Mesenchymal stem cell (in vitro differentiated cells and primary cell): ENCODE data around the gene PIP5K1B.

Experiments used
- DNase-seq: peaks from one replicate; pipeline ENCODE4 v3.0.0-alpha.2; 2013
- H2AFZ ChIP-seq: one replicate; pipeline ENCODE4 v1.6.1; 2013; ENCODE audit warnings: low read depth, mild to moderate bottlenecking, control low read depth, inconsistent platforms, low read length, moderate library complexity
- H2AK5ac ChIP-seq: 2 replicates; pipeline ENCODE4 v1.6.1; 2013; ENCODE audit warnings: low read length, moderate library complexity, mild to moderate bottlenecking, inconsistent platforms; ENCODE audit not compliant: severe bottlenecking
- H2BK120ac ChIP-seq: one replicate; pipeline ENCODE4 v1.6.1; 2013; ENCODE audit warnings: low read depth, mild to moderate bottlenecking, inconsistent platforms, low read length, moderate library complexity
- H2BK12ac ChIP-seq, 2 experiments: one replicate each; pipeline ENCODE4 v1.6.1; 2013; ENCODE audit warnings: inconsistent platforms in 2 of 2, low read length in 2 of 2, mild to moderate bottlenecking in 2 of 2, moderate library complexity in 2 of 2, control low read depth in 1 of 2
- H2BK15ac ChIP-seq: one replicate; pipeline ENCODE4 v1.6.1; 2013; ENCODE audit warnings: mild to moderate bottlenecking, low read depth, inconsistent platforms; ENCODE audit not compliant: poor library complexity, severe bottlenecking
- H2BK5ac ChIP-seq: 2 replicates; pipeline ENCODE4 v1.6.1; 2013; ENCODE audit warnings: low read depth, mild to moderate bottlenecking, low read length, control low read depth, inconsistent platforms; ENCODE audit not compliant: poor library complexity, severe bottlenecking
- H3K14ac ChIP-seq, 2 experiments: one replicate each; pipeline ENCODE4 v1.6.1; 2013; ENCODE audit warnings: inconsistent platforms in 2 of 2, low read length in 2 of 2, control low read depth in 1 of 2, mild to moderate bottlenecking in 1 of 2, moderate library complexity in 1 of 2
- H3K18ac ChIP-seq, 2 experiments: one replicate each; pipeline ENCODE4 v1.6.1; 2013; ENCODE audit warnings: inconsistent platforms in 2 of 2, low read length in 2 of 2, control low read depth in 1 of 2, low read depth in 1 of 2, mild to moderate bottlenecking in 1 of 2
- H3K23ac ChIP-seq, 2 experiments: one replicate each; pipeline ENCODE4 v1.6.1; 2013; ENCODE audit warnings: inconsistent platforms in 2 of 2, low read length in 2 of 2, mild to moderate bottlenecking in 2 of 2, moderate library complexity in 2 of 2, control low read depth in 1 of 2
- H3K27ac ChIP-seq: 2 replicates; pipeline ENCODE4 v1.5.1; 2013; ENCODE audit warnings: mild to moderate bottlenecking, moderate library complexity, low read length, control low read depth, inconsistent platforms; ENCODE audit not compliant: poor library complexity, severe bottlenecking
- H3K27me3 ChIP-seq, 2 experiments: 2 replicates each; pipeline versions ENCODE4 v1.6.1 to v1.7.0; 2013; ENCODE audit warnings: low read length in 2 of 2, mild to moderate bottlenecking in 2 of 2, moderate library complexity in 2 of 2, control low read depth in 1 of 2, inconsistent platforms in 1 of 2; ENCODE audit not compliant: control insufficient read depth in 1 of 2, insufficient read depth in 1 of 2
- H3K36me3 ChIP-seq, 2 experiments: 2 replicates each; pipeline versions ENCODE4 v1.6.1 to v1.7.0; 2013; ENCODE audit warnings: low read length in 2 of 2, control low read depth in 1 of 2, inconsistent platforms in 1 of 2, low read depth in 1 of 2, mild to moderate bottlenecking in 1 of 2; ENCODE audit not compliant: insufficient read depth in 2 of 2, control insufficient read depth in 1 of 2
- H3K4ac ChIP-seq, 2 experiments: one replicate each; pipeline ENCODE4 v1.6.1; 2013; ENCODE audit warnings: inconsistent platforms in 2 of 2, low read length in 2 of 2, mild to moderate bottlenecking in 2 of 2, moderate library complexity in 2 of 2, control low read depth in 1 of 2, low read depth in 1 of 2
- H3K4me1 ChIP-seq: 2 replicates; pipeline ENCODE4 v1.6.1; 2013; ENCODE audit warnings: low read depth, low read length, control low read depth; ENCODE audit not compliant: control insufficient read depth, insufficient read depth
- H3K4me2 ChIP-seq: 2 replicates; pipeline ENCODE4 v1.6.1; 2013; ENCODE audit warnings: low read length, mild to moderate bottlenecking, inconsistent platforms; ENCODE audit not compliant: poor library complexity, severe bottlenecking
- H3K4me3 ChIP-seq, 2 experiments: 2 replicates each; pipeline versions ENCODE4 v1.5.1 to v1.7.0; 2013; ENCODE audit warnings: low read length in 2 of 2, mild to moderate bottlenecking in 2 of 2, control low read depth in 1 of 2, low read depth in 1 of 2; ENCODE audit not compliant: insufficient read depth in 1 of 2
- H3K79me1 ChIP-seq: replicated peaks from 2 replicates; pipeline ENCODE4 v1.6.1; 2013; ENCODE audit warnings: mild to moderate bottlenecking, control low read depth, low read length, inconsistent platforms; ENCODE audit not compliant: poor library complexity, severe bottlenecking
- H3K9ac ChIP-seq: 2 replicates; pipeline ENCODE4 v1.7.0; 2013; ENCODE audit warnings: mild to moderate bottlenecking, low read length, moderate library complexity
- H3K9me3 ChIP-seq: 2 replicates; pipeline ENCODE4 v1.7.0; 2013; ENCODE audit warnings: mild to moderate bottlenecking, low read length; ENCODE audit not compliant: control insufficient read depth
- H4K8ac ChIP-seq: one replicate; pipeline ENCODE4 v1.6.1; 2013; ENCODE audit warnings: inconsistent platforms, mild to moderate bottlenecking, low read length, moderate library complexity
- H4K91ac ChIP-seq: one replicate; pipeline ENCODE4 v1.6.1; 2013; ENCODE audit warnings: mild to moderate bottlenecking, low read length, inconsistent platforms
- WGBS: methylation state at CpG from one replicate; pipeline ENCODE4 v1.1.7; 2013; ENCODE audit warnings: mixed read lengths; 5-methylcytosine and 5-hydroxymethylcytosine counted together

PIP5K1B gene

DNA sequence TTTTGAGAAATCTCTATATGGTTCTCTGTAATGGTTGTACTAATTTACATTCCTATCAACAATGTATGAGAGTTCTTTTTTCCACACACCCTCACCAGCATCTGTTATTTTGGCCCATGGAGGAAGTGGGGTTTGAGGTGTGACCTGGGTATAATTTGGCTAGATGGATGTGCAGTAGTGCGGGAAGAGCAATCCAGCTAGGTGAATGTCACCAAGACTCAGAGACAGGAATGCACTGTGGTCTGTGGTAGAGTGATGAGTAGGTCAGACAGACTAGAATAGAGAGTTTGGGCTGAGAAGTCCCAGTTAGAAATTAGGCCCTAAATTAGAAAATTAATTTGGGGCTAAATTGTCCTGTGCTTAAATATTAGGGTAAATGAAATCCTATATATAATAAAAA lies 32.8 kb upstream of the PIP5K1B start:
- H2BK5ac ChIP-seq = no peak overlapping the region
- H4K8ac ChIP-seq = no peak overlapping the region
- no peak overlapping the region for H3K14ac ChIP-seq
- no peak overlapping the region for H2BK12ac ChIP-seq
- H2AK5ac ChIP-seq = no peak overlapping the region
- H3K18ac ChIP-seq = no peak overlapping the region
- no peaks in the 10 kb centered on the region for H3K9me3 ChIP-seq
- H3K4ac ChIP-seq = no peak overlapping the region
- 81% methylated on average over 1 of the region's 1 CpG for WGBS
- DNase-seq = no peak
- H2AFZ ChIP-seq = no peak overlapping the region
- no peak overlapping the region for H3K9ac ChIP-seq
- no peak overlapping the region for H4K91ac ChIP-seq
- no peaks in the 10 kb centered on the region for H3K36me3 ChIP-seq
- no peaks in the 10 kb centered on the region for H3K4me1 ChIP-seq
- H3K27me3 ChIP-seq = peaks cover 0 to 19% of the 10 kb centered on the region in 2 experiments
- no peak overlapping the region for H3K4me3 ChIP-seq
- no peaks in the 10 kb centered on the region for H3K79me1 ChIP-seq
- no peak overlapping the region for H3K4me2 ChIP-seq
- no peak overlapping the region for H2BK15ac ChIP-seq
- H3K23ac ChIP-seq = no peak overlapping the region
- H3K27ac ChIP-seq = no peak overlapping the region
- H2BK120ac ChIP-seq = no peak overlapping the region

DNA sequence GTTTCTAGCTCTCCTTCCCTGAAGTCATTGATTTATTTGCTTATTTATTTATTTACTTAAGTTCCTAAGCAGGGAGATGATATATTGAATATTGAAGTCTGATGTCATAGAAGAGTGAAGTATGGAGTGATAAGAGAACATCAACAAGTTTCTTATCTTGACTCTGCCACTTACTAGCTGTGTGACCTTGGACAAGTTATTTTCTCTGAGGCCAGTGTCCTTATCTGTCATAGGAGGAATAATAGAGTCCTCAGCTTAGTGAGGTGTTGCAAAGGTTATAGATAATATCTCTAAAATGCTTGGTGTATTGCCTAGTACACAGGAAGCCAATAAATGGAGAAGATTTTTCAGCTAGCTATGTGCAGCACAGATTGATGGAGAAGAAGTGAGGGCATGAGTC lies 32.4 kb upstream of the PIP5K1B start:
- no peak overlapping the region for H4K91ac ChIP-seq
- H3K4me3 ChIP-seq = no peak overlapping the region
- H2BK5ac ChIP-seq = no peak overlapping the region
- no peak overlapping the region for H2AK5ac ChIP-seq
- no peak overlapping the region for H2BK15ac ChIP-seq
- H2AFZ ChIP-seq = no peak overlapping the region
- peaks cover 0 to 22% of the 10 kb centered on the region in 2 experiments for H3K27me3 ChIP-seq
- H3K79me1 ChIP-seq = no peaks in the 10 kb centered on the region
- no peak overlapping the region for H2BK12ac ChIP-seq
- H2BK120ac ChIP-seq = no peak overlapping the region
- no peak overlapping the region for H3K23ac ChIP-seq
- no peak for DNase-seq
- no peak overlapping the region for H3K14ac ChIP-seq
- H4K8ac ChIP-seq = no peak overlapping the region
- no peak overlapping the region for H3K4ac ChIP-seq
- no peaks in the 10 kb centered on the region for H3K36me3 ChIP-seq
- no peak overlapping the region for H3K18ac ChIP-seq
- no peak overlapping the region for H3K4me2 ChIP-seq
- H3K9ac ChIP-seq = no peak overlapping the region
- no peaks in the 10 kb centered on the region for H3K4me1 ChIP-seq
- no peak overlapping the region for H3K27ac ChIP-seq
- no peaks in the 10 kb centered on the region for H3K9me3 ChIP-seq

DNA sequence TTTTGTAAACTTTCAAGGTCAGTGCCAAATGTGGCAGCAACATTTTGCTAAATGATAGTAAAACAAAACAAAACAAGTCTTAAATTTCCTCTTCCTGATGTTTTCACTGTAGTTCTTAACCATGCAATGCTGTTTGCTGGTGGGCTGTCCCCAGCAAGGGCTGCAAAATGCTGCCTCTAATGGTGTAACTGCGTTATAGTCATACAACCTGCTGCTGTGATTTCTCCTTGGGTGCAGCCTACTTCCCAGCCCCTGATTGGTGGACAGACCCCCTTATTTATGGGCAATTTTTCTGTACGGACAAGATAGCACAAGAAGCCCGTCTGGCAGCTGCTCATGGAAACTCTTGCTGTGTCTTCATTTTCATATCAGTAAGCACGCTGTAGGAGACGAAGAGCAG lies 26.6 kb upstream of the PIP5K1B start:
- Histone ChIP-seq H3K4me2 (no peak overlapping the region), H4K91ac (no peak overlapping the region), H3K18ac (no peak overlapping the region), H3K23ac (peak overlapping the region in 1 of 2 experiments; percentile 50), H3K14ac (no peak overlapping the region), H2BK12ac (no peak overlapping the region), H3K36me3 (no peaks in the 10 kb centered on the region), H3K4me3 (no peak overlapping the region), H3K9me3 (no peaks in the 10 kb centered on the region), H2BK5ac (no peak overlapping the region), H3K79me1 (no peaks in the 10 kb centered on the region), H2BK15ac (no peak overlapping the region), H3K4ac (no peak overlapping the region), H3K4me1 (no peaks in the 10 kb centered on the region), H3K9ac (no peak overlapping the region), H4K8ac (no peak overlapping the region), H3K27ac (no peak overlapping the region), H3K27me3 (peaks cover 8 to 48% of the 10 kb centered on the region in 2 experiments), H2BK120ac (no peak overlapping the region), H2AFZ (no peak overlapping the region), H2AK5ac (no peak overlapping the region)
- DNase-seq = peak; percentile 6
- 41% methylated on average over 5 of the region's 5 CpGs for WGBS

DNA sequence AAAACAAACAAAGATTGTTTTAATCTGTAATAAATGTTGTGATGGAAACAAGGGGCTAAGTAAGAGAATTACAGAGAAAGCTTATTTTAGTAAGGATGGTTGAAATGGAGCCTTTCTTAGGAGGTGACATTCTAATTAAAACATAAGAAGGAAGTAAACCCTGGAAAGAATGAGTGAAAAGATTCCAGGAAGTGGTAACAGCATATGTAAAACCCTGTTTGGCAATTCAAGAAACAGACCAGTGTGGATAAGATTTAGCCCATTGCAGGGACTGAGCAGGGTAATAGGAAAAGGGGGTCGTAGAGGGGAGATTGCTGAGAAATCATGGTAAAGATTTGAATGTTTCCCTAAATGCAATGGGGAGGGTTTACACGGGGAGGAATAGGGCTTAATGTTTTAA lies 21.6 kb upstream of the PIP5K1B start:
- Histone ChIP-seq H3K79me1 (no peaks in the 10 kb centered on the region), H3K4ac (no peak overlapping the region)

More for the DNA sequence above, 21.6 kb upstream of the PIP5K1B start:
- H3K4me2 ChIP-seq = no peak overlapping the region
- DNase-seq = no peak
- no peaks in the 10 kb centered on the region for H3K36me3 ChIP-seq
- H3K9ac ChIP-seq = no peak overlapping the region
- no peak overlapping the region for H3K18ac ChIP-seq
- H4K8ac ChIP-seq = no peak overlapping the region
- no peak overlapping the region for H4K91ac ChIP-seq
- H3K4me3 ChIP-seq = no peak overlapping the region
- no peak overlapping the region for H2BK12ac ChIP-seq
- H3K27ac ChIP-seq = no peak overlapping the region
- no peak overlapping the region for H2BK15ac ChIP-seq
- no peaks in the 10 kb centered on the region for H3K4me1 ChIP-seq
- no peak overlapping the region for H2AK5ac ChIP-seq
- no peaks in the 10 kb centered on the region for H3K9me3 ChIP-seq
- H3K27me3 ChIP-seq = peaks cover 7 to 34% of the 10 kb centered on the region in 2 experiments
- 49% methylated on average over 2 of the region's 2 CpGs for WGBS
- H2BK5ac ChIP-seq = no peak overlapping the region
- no peak overlapping the region for H3K14ac ChIP-seq
- no peak overlapping the region for H2AFZ ChIP-seq
- no peak overlapping the region for H3K23ac ChIP-seq
- no peak overlapping the region for H2BK120ac ChIP-seq
